ENCODE measurements around the gene ARHGAP5. TPM values are rescaled to one million over a fixed set of nuclear protein-coding genes. Genes with fewer than 3 reads are reported as not detected.

Gene ARHGAP5
- total and polyA plus RNA-seq, 2 donors (not counting 1 experiment from before 2014, with no cell fraction given) = 6.4 to 65.0 TPM

DNA sequence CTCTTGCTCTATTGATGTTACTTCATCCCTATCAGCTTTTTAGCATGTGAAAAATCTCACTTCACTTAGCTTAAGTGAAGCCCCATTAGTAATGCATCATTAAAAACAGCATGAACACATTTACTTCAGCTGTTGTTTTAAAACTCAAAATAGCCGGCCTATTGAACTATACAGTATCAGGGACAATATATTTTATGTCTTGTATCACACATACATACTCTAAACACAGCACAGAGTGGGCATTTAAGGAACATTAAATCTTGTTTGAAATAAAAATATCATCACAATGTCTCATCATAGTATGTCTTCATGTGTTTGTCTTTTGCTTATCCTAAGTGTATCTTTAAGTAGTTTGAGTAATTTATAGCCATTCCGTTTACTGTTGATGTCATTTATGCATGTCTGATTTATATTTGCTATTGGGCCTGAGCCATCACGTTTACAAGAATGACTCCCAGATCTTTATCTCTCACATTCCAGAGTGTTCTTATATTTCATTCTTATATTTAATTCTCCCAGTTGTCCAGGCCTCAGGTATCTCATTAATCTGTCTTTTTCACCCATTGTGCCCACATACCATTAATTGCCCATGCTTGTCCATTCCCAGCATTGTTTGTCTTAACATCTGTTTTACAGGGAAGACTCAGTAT, 57.5 kb downstream of the ARHGAP5 start:
- Histone ChIP-seq H3K36me3 (replicated peaks in 1 of 2; ENCODE audit: control extremely low read depth in 1 of 2, control insufficient read depth in 1 of 2, extremely low read depth in 1 of 2, insufficient read depth in 2 of 2, low read length in 1 of 2) (peaks cover 4 to 9% of the 10 kb centered on the region in 2 experiments), H3K4me2 (replicated peaks; ENCODE audit: low read depth, low read length, poor library complexity, severe bottlenecking) (no peak overlapping the region), H2AFZ (ENCODE audit: insufficient read depth, low read depth, low read length, poor library complexity, severe bottlenecking) (no peak overlapping the region), H3K4me1 (ENCODE audit: control insufficient read depth in 2 of 2, insufficient read depth in 2 of 2, low read length in 2 of 2) (no peaks in the 10 kb centered on the region), H3K79me2 (ENCODE audit: control insufficient read depth, insufficient read depth, low read length) (peaks cover 12% of the 10 kb centered on the region), H3K4me3 (ENCODE audit: control extremely low read depth in 1 of 5, extremely low read depth in 1 of 5, insufficient read depth in 1 of 5, low read depth in 2 of 5, low read length in 4 of 5) (no peak overlapping the region), H3K9me3 (ENCODE audit: control extremely low read depth in 1 of 3, control insufficient read depth in 2 of 3, insufficient read depth in 1 of 3, low read length in 2 of 3) (peaks cover 3 to 5% (median 4%) of the 10 kb centered on the region in 3 donors), H4K20me1 (ENCODE audit: control insufficient read depth, insufficient read depth, low read length, poor library complexity, severe bottlenecking) (no peaks in the 10 kb centered on the region), H3K27ac (ENCODE audit: low read length in 2 of 2) (no peak overlapping the region), H3K9ac (ENCODE audit: low read length) (no peak overlapping the region), H3K27me3 (replicated peaks in 1 of 4; ENCODE audit: control extremely low read depth in 1 of 4, control insufficient read depth in 3 of 4, insufficient read depth in 4 of 4, low read length in 3 of 4) (no peaks in the 10 kb centered on the region)
- H3K9me3 Mint-ChIP-seq (ENCODE audit: insufficient read depth) = no peaks in the 10 kb centered on the region
- intact Hi-C loops (cut with micrococcal nuclease) = no loop called here
- H3K27ac Mint-ChIP-seq = no peak overlapping the region
- ChIA-PET CTCF (no interaction called here), POLR2A (no interaction called here)
- TF ChIP-seq CTCF (IDR thresholded peaks at IDR 0.05) = no peak
- no peak for TF ChIP-seq EZH2 (IDR thresholded peaks at IDR 0.05; ENCODE audit: borderline replicate concordance, insufficient read depth, low read depth, low read length, poor library complexity, severe bottlenecking)
- DNase-seq (no peak), ATAC-seq (ENCODE audit: low read depth) (no peak)
- no peaks in the 10 kb centered on the region for H3K27me3 Mint-ChIP-seq
- H3K4me3 Mint-ChIP-seq = no peak overlapping the region
- peaks cover 4% of the 10 kb centered on the region for H3K4me1 Mint-ChIP-seq
- no CpG with 5 or more reads among the region's 3 CpGs for WGBS (ENCODE audit: insufficient coverage)

GRCh38 chr14:32136027-32136825, 59.1 kb downstream of the ARHGAP5 start:
- Histone ChIP-seq H3K27ac (ENCODE audit: low read length in 2 of 2) (no peak overlapping the region), H3K36me3 (replicated peaks in 1 of 2; ENCODE audit: control extremely low read depth in 1 of 2, control insufficient read depth in 1 of 2, extremely low read depth in 1 of 2, insufficient read depth in 2 of 2, low read length in 1 of 2) (peaks cover 4 to 9% of the 10 kb centered on the region in 2 experiments), H3K4me2 (replicated peaks; ENCODE audit: low read depth, low read length, poor library complexity, severe bottlenecking) (no peak overlapping the region), H4K20me1 (ENCODE audit: control insufficient read depth, insufficient read depth, low read length, poor library complexity, severe bottlenecking) (no peaks in the 10 kb centered on the region), H2AFZ (ENCODE audit: insufficient read depth, low read depth, low read length, poor library complexity, severe bottlenecking) (no peak overlapping the region), H3K4me1 (ENCODE audit: control insufficient read depth in 2 of 2, insufficient read depth in 2 of 2, low read length in 2 of 2) (no peaks in the 10 kb centered on the region), H3K4me3 (ENCODE audit: control extremely low read depth in 1 of 5, extremely low read depth in 1 of 5, insufficient read depth in 1 of 5, low read depth in 2 of 5, low read length in 4 of 5) (no peak overlapping the region), H3K9ac (ENCODE audit: low read length) (no peak overlapping the region), H3K27me3 (replicated peaks in 1 of 4; ENCODE audit: control extremely low read depth in 1 of 4, control insufficient read depth in 3 of 4, insufficient read depth in 4 of 4, low read length in 3 of 4) (no peaks in the 10 kb centered on the region), H3K79me2 (ENCODE audit: control insufficient read depth, insufficient read depth, low read length) (peaks cover 8% of the 10 kb centered on the region), H3K9me3 (ENCODE audit: control extremely low read depth in 1 of 3, control insufficient read depth in 2 of 3, insufficient read depth in 1 of 3, low read length in 2 of 3) (peaks cover 3 to 5% (median 4%) of the 10 kb centered on the region in 3 donors)
- H3K9me3 Mint-ChIP-seq (ENCODE audit: insufficient read depth) = peaks cover 3% of the 10 kb centered on the region
- ATAC-seq (ENCODE audit: low read depth) (no peak), DNase-seq (no peak)
- H3K27me3 Mint-ChIP-seq = no peaks in the 10 kb centered on the region
- H3K4me1 Mint-ChIP-seq = peaks cover 3% of the 10 kb centered on the region
- no peak overlapping the region for H3K4me3 Mint-ChIP-seq
- intact Hi-C loops (cut with micrococcal nuclease) = no loop called here
- no peak overlapping the region for H3K27ac Mint-ChIP-seq
- ChIA-PET CTCF (interaction anchor here (1.1 kb wide), 1 partner anchor 116 kb away, joined by 6 read pairs; no protein-coding TSS in a partner anchor), POLR2A (no interaction called here)
- TF ChIP-seq EZH2 (IDR thresholded peaks at IDR 0.05; ENCODE audit: borderline replicate concordance, insufficient read depth, low read depth, low read length, poor library complexity, severe bottlenecking) (no peak), CTCF (IDR thresholded peaks at IDR 0.05) (no peak)
- WGBS (ENCODE audit: insufficient coverage) = no CpG with 5 or more reads among the region's 2 CpGs

Data from B cell (primary cell).